Measurements from ENCODE around the gene MPP3. TPM values are rescaled to one million over a fixed set of nuclear protein-coding genes. Genes with fewer than 3 reads are reported as not detected.
A peak's percentile ranks its signal among the peaks of the same experiment; 100 is the strongest.

MPP3 gene
- total RNA-seq, 1 donor from 2014 or later: 30.2 TPM

DNA sequence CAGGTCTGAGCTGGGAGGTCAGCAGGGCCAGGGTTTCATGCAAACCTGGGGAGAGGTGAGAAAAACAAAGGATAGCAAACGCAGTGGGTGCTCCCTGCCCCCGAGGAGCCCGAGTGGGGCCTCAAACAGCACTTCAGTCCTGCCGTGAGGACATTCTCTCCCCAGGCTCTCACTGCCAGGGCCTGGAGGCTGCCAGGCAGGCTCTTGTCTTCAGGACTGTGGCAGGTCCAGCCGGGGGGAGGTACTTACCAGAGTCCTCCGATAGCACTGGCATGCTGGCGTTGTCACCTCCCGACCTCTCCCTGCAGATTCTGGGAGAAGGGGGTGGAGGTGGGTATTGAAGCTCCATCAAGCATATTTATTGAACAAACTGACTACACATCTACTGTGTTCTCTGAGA, 1.3 kb downstream of the MPP3 start:
- DNase-seq (ENCODE audit: extremely low spot score in 2 of 2): no peak
- peaks cover 0 to 11% of the 10 kb centered on the region in 2 donors for H3K36me3 ChIP-seq
- H3K9me3 ChIP-seq: no peaks in the 10 kb centered on the region
- no peaks in the 10 kb centered on the region for H3K27me3 ChIP-seq
- intact Hi-C loops (cut with DNase I): no loop called here
- peak overlapping the region; percentile 64 for H3K27ac ChIP-seq
- H3K4me1 ChIP-seq: peaks cover 19% of the 10 kb centered on the region
- TF ChIP-seq POLR2A (IDR thresholded peaks at IDR 0.05): no peak
- TF ChIP-seq POLR2AphosphoS5 (IDR thresholded peaks at IDR 0.05; ENCODE audit: insufficient read depth in 1 of 2, low read depth in 1 of 2): no peak
- TF ChIP-seq, protein P1, sequence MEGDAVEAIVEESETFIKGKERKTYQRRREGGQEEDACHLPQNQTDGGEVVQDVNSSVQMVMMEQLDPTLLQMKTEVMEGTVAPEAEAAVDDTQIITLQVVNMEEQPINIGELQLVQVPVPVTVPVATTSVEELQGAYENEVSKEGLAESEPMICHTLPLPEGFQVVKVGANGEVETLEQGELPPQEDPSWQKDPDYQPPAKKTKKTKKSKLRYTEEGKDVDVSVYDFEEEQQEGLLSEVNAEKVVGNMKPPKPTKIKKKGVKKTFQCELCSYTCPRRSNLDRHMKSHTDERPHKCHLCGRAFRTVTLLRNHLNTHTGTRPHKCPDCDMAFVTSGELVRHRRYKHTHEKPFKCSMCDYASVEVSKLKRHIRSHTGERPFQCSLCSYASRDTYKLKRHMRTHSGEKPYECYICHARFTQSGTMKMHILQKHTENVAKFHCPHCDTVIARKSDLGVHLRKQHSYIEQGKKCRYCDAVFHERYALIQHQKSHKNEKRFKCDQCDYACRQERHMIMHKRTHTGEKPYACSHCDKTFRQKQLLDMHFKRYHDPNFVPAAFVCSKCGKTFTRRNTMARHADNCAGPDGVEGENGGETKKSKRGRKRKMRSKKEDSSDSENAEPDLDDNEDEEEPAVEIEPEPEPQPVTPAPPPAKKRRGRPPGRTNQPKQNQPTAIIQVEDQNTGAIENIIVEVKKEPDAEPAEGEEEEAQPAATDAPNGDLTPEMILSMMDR (IDR thresholded peaks at IDR 0.05): no peak
- H3K4me3 ChIP-seq: no peak overlapping the region

DNA sequence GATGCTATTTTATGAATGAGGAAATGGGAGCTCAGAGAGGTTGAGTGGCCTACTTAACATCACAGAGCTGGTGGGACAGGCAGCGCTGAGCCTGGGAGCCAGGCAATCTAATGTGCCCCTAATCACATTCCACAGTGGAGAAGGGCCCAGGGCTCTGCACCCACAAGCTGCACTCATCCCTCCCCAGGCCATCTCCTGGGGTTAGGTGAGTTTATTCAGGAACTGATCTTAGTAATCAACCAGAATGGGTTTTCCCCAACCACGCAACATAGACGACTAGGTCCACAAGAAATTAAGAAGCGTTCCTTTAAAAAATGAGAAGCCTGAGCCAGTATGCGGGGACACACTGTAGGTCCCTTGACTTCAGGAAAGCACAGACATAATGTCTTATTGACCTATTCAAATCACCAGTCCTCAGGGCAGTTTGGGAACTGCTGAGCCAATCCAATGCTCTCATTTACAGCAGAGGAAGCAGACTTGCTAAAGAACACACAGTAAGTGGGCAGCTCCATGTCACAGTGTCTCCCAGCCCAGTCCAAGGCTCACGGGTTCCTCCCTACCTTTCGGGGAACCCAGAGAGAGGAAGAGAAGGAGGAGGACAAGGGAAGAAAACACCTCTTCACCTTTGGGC, 2.3 kb downstream of the MPP3 start:
- no peak for DNase-seq (ENCODE audit: extremely low spot score in 2 of 2)
- TF ChIP-seq, protein P1 (IDR thresholded peaks at IDR 0.05): no peak
- TF ChIP-seq POLR2A (IDR thresholded peaks at IDR 0.05) (no peak), POLR2AphosphoS5 (IDR thresholded peaks at IDR 0.05; ENCODE audit: insufficient read depth in 1 of 2, low read depth in 1 of 2) (no peak)
- no peaks in the 10 kb centered on the region for H3K9me3 ChIP-seq
- intact Hi-C loops (cut with DNase I): no loop called here
- peaks cover 19% of the 10 kb centered on the region for H3K4me1 ChIP-seq
- H3K36me3 ChIP-seq: peaks cover 0 to 15% of the 10 kb centered on the region in 2 donors
- no peak overlapping the region for H3K27ac ChIP-seq
- H3K27me3 ChIP-seq: no peaks in the 10 kb centered on the region
- no peak overlapping the region for H3K4me3 ChIP-seq

DNA sequence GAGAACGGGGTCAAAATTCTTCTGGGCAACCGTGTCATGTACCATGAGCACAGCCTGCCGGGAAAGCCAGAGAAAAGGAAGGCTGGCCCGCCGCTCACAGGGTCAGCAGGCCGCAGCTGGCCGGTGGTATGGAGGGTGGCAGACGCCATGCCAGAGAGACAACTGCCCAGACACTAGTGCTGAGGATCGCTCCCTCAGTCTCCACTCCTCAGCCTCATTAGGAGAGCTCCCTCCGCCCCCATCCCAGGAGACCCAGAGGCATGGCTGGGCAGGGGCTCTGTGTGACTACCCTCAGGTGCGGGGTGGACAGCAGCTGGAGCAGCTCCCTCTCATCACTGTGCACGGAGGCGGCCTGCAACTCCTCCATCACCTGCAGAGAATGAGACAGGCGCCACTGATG, 3.2 kb downstream of the MPP3 start:
- Histone ChIP-seq H3K4me3 (no peak overlapping the region), H3K36me3 (peaks cover 0 to 19% of the 10 kb centered on the region in 2 donors), H3K4me1 (peaks cover 19% of the 10 kb centered on the region), H3K27ac (no peak overlapping the region), H3K9me3 (no peaks in the 10 kb centered on the region), H3K27me3 (no peaks in the 10 kb centered on the region)
- intact Hi-C loops (cut with DNase I): no loop called here
- no peak for DNase-seq (ENCODE audit: extremely low spot score in 2 of 2)
- TF ChIP-seq POLR2A (IDR thresholded peaks at IDR 0.05) (no peak), POLR2AphosphoS5 (IDR thresholded peaks at IDR 0.05; ENCODE audit: insufficient read depth in 1 of 2, low read depth in 1 of 2) (no peak)
- TF ChIP-seq, protein P1 (IDR thresholded peaks at IDR 0.05): no peak

DNA sequence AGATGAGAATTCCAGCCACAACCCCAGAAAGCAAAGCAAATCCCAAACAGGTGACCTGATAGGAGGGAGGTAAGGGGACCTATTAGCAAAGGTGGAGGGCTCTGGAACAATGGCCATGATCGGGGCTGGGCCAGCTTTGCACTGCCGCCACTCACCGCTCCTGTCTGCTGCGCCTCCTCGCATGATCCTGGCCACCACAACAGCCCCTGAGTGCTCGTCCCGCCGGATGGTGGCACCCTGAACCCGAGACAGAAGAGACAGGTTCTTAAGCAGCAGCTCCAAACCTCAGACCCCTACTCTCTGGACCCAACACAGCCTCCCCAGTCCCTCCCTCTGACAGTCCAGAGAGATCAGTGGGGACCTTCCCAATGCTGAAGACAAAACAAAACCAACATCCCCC, 5.3 kb downstream of the MPP3 start:
- peaks cover 14% of the 10 kb centered on the region for H3K4me1 ChIP-seq
- H3K9me3 ChIP-seq: no peaks in the 10 kb centered on the region
- no peak for DNase-seq (ENCODE audit: extremely low spot score in 2 of 2)
- intact Hi-C loops (cut with DNase I): no loop called here
- no peak overlapping the region for H3K4me3 ChIP-seq
- H3K27ac ChIP-seq: no peak overlapping the region
- TF ChIP-seq POLR2AphosphoS5 (IDR thresholded peaks at IDR 0.05; ENCODE audit: insufficient read depth in 1 of 2, low read depth in 1 of 2) (no peak), POLR2A (IDR thresholded peaks at IDR 0.05) (no peak)
- TF ChIP-seq, protein P1 (IDR thresholded peaks at IDR 0.05): no peak
- no peaks in the 10 kb centered on the region for H3K27me3 ChIP-seq
- peaks cover 0 to 19% of the 10 kb centered on the region in 2 donors for H3K36me3 ChIP-seq

DNA sequence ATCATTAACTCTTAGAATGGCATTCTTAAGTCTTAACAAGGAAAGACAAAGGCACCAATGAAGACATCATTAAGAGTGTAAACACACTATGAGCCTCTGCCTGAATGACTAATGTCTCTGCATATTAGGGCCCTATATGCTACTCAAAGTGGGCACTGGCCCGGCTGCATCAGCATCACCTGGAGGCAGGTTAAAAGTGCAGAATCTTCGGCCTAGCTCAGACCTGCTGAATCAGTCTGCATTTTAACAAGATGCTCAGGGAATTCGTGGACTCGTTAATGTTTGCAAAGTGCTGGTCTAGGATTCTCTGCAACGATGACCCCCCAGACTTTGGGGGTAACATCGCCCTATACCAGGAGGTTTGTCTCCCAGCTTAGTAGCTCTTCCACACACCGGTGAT, 6.7 kb downstream of the MPP3 start:
- H3K9me3 ChIP-seq: no peaks in the 10 kb centered on the region
- H3K4me1 ChIP-seq: peaks cover 4% of the 10 kb centered on the region
- intact Hi-C loops (cut with DNase I): no loop called here
- H3K27me3 ChIP-seq: no peaks in the 10 kb centered on the region
- no peak overlapping the region for H3K27ac ChIP-seq
- peaks cover 0 to 19% of the 10 kb centered on the region in 2 donors for H3K36me3 ChIP-seq
- no peak overlapping the region for H3K4me3 ChIP-seq
- no peak for DNase-seq (ENCODE audit: extremely low spot score in 2 of 2)
- TF ChIP-seq POLR2A (IDR thresholded peaks at IDR 0.05) (no peak), POLR2AphosphoS5 (IDR thresholded peaks at IDR 0.05; ENCODE audit: insufficient read depth in 1 of 2, low read depth in 1 of 2) (no peak)
- TF ChIP-seq, protein P1 (IDR thresholded peaks at IDR 0.05): no peak
